HepG2 (cell line): ENCODE results near the gene NDE1. TPM values are rescaled to one million over a fixed set of nuclear protein-coding genes. Genes with fewer than 3 reads are reported as not detected.

Experiments used
- BRD4 ChIP-seq: sonication (generic); formaldehyde crosslinking; IDR thresholded peaks from 2 replicates; pipeline ENCODE4 v1.4.0; 2020; ENCODE audit warnings: missing genetic modification reagents
- CHD4 ChIP-seq: fragments of 200-600 bp; sonication (generic); IDR thresholded peaks from 2 replicates; pipeline ENCODE4 v1.7.0; 2017; ENCODE audit warnings: mild to moderate bottlenecking, low read length, borderline replicate concordance
- DNMT3B ChIP-seq: conservative IDR thresholded peaks from 2 replicates; pipeline ENCODE4 v1.6.1; 2016; ENCODE audit warnings: missing biosample characterization, control low read depth
- HNRNPUL1 ChIP-seq: fragments of 200-400 bp; formaldehyde crosslinking; IDR thresholded peaks from 2 replicates; pipeline ENCODE4 v1.6.1; 2017; ENCODE audit warnings: low read depth, mild to moderate bottlenecking, low read length, moderate library complexity
- JUND ChIP-seq: sonication (generic); formaldehyde crosslinking; IDR thresholded peaks from 2 replicates; pipeline ENCODE4 v1.8.0; 2022; ENCODE audit warnings: mild to moderate bottlenecking, missing genetic modification reagents
- PLRG1 ChIP-seq: fragments of 450-650 bp; conservative IDR thresholded peaks from 2 replicates; pipeline ENCODE4 v1.6.1; 2016
- RAD21 ChIP-seq: fragments of 450-650 bp; formaldehyde crosslinking; IDR thresholded peaks from 2 replicates; pipeline ENCODE4 v1.5.0; 2020; ENCODE audit warnings: mild to moderate bottlenecking
- REL ChIP-seq: sonication (generic); formaldehyde crosslinking; conservative IDR thresholded peaks from 2 replicates; pipeline ENCODE4 v1.8.0; 2022; ENCODE audit warnings: mild to moderate bottlenecking, missing genetic modification reagents, moderate library complexity
- SIX1 ChIP-seq: sonication (generic); formaldehyde crosslinking; IDR thresholded peaks from 2 replicates; pipeline ENCODE4 v1.4.0; 2020; ENCODE audit warnings: missing genetic modification reagents, borderline replicate concordance
- SKI ChIP-seq: fragments of 450-650 bp; IDR thresholded peaks from one replicate; pipeline ENCODE4 v1.6.1; 2018; ENCODE audit warnings: mild to moderate bottlenecking; ENCODE audit not compliant: partially characterized antibody
- TP53 ChIP-seq: sonication (generic); formaldehyde crosslinking; conservative IDR thresholded peaks from 2 replicates; pipeline ENCODE4 v1.4.0; 2020; ENCODE audit warnings: missing genetic modification reagents
- ZNF570 ChIP-seq: sonication (generic); formaldehyde crosslinking; IDR thresholded peaks from 2 replicates; pipeline ENCODE4 v1.4.0; 2020; ENCODE audit warnings: mild to moderate bottlenecking, missing genetic modification reagents, borderline replicate concordance
- ZZZ3 ChIP-seq: sonication (generic); formaldehyde crosslinking; IDR thresholded peaks from 2 replicates; pipeline ENCODE4 v1.4.0; 2020; ENCODE audit warnings: missing genetic modification reagents, mild to moderate bottlenecking, borderline replicate concordance
- polyA plus RNA-seq, 8 experiments: library from polyadenylated mRNA; depleted of rRNA in 3 of 8; stranded (reverse) in 7 of 8; unstranded in 1 of 8; fragments of >200 nt; fragmentation: Illumina TruSeq in 4 of 8; extraction: Trizol in 4 of 8; gene quantifications; 2 replicates each; pipeline versions ENCODE4 v1.2.1 to v1.2.3, GENCODE V29; 2011 to 2016; ENCODE audit warnings: low read depth in 4 of 8, missing spikeins in 1 of 8, mixed read lengths in 1 of 8; ENCODE audit not compliant: insufficient read depth in 1 of 8
- total RNA-seq, 5 experiments: library from RNA; depleted of rRNA; stranded (reverse); fragments of >200 nt; fragmentation: Illumina TruSeq; extraction: Trizol; gene quantifications; 2 replicates each; pipeline ENCODE4 v1.2.3, GENCODE V29; 2016; ENCODE audit warnings: low read depth in 1 of 5
- TF ChIP-seq, protein P1 (sequence below), 2 experiments: sonication (generic) in 1 of 2; formaldehyde crosslinking in 1 of 2; IDR thresholded peaks; 2 replicates each; pipeline versions ENCODE4 v1.4.0 to v1.6.1; 2018 to 2020; ENCODE audit warnings: missing genetic modification reagents in 2 of 2, borderline replicate concordance in 1 of 2, low read depth in 1 of 2, mild to moderate bottlenecking in 1 of 2, missing biosample characterization in 1 of 2
- TF ChIP-seq, protein P2 (sequence below): sonication (generic); formaldehyde crosslinking; IDR thresholded peaks from 2 replicates; pipeline ENCODE4 v1.4.0; 2020; ENCODE audit warnings: mild to moderate bottlenecking, low read depth, missing genetic modification reagents
- TF ChIP-seq, protein P3 (sequence below): IDR thresholded peaks from 2 replicates; pipeline ENCODE4 v1.4.0; 2020; ENCODE audit warnings: mild to moderate bottlenecking, missing genetic modification reagents

The NDE1 gene
- total and polyA plus RNA-seq, 2 of the 13 experiments (the other 11 are each of a cell fraction or from before 2014, with no cell fraction given), result 40.9 to 72.5 TPM

DNA sequence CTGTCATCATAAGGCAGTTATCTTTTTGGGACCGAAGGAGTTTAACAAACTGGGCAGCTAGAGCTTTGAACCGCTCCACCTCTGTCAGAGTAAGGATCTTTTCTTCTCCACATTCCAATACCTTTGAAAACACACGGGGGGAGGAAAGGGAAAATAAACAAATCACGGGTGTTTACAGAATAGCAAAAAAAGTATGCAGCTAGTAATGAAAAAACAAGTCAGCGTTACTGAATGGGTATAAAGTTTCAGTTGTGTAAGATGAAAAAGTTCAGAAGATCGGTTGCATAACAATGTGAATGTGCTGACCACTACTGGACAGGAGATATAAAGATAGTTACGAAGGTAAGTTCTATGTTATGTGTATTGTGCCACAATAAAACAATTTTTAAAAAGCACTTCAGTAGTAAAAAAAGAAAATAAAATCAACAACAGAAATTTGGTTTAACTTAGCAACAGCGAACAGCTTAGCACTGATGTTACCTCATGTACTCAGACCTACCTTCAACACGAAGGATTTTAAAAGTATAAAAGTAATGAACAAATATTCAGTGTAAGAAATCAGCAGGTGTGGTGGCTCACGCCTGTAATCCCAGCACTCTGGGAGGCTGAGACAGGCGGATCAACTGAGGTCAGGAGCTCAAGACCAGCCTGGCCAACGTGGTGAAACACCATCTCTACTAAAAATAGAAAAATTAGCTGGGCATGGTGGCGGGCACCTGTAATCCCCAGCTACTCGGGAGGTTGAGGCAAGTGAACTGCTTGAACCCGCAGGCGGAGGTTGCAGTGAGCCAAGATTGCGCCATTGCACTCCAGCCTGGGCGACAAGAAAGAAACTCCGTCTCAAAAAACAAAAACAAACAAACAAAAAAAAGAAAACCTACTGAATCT is 41.4 kb upstream of the NDE1 start (continued):
- no peak for TF ChIP-seq CHD4
- no peak for TF ChIP-seq RAD21 (CRISPR knock-in tag)
- no peak for TF ChIP-seq BRD4
- TF ChIP-seq PLRG1, result no peak
- TF ChIP-seq, protein P1, sequence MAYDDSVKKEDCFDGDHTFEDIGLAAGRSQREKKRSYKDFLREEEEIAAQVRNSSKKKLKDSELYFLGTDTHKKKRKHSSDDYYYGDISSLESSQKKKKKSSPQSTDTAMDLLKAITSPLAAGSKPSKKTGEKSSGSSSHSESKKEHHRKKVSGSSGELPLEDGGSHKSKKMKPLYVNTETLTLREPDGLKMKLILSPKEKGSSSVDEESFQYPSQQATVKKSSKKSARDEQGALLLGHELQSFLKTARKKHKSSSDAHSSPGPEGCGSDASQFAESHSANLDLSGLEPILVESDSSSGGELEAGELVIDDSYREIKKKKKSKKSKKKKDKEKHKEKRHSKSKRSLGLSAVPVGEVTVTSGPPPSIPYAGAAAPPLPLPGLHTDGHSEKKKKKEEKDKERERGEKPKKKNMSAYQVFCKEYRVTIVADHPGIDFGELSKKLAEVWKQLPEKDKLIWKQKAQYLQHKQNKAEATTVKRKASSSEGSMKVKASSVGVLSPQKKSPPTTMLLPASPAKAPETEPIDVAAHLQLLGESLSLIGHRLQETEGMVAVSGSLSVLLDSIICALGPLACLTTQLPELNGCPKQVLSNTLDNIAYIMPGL (CRISPR knock-in tag; IDR thresholded peaks at IDR 0.05; ENCODE audit: borderline replicate concordance in 1 of 2, low read depth in 1 of 2), result peak in 1 of 2 experiments; percentile 53; a peak in 2 of 4 replicates
- TF ChIP-seq REL (CRISPR knock-in tag), result no peak
- no peak for TF ChIP-seq HNRNPUL1
- peak; percentile 92 for TF ChIP-seq DNMT3B (CRISPR knock-in tag)
- TF ChIP-seq TP53, result 0 out of 2 replicates have a peak, but pooled peaks have one; percentile 49
- no peak for TF ChIP-seq ZZZ3
- TF ChIP-seq JUND (CRISPR knock-in tag), result no peak
- TF ChIP-seq SKI, result peak; percentile 24
- TF ChIP-seq, protein P2, sequence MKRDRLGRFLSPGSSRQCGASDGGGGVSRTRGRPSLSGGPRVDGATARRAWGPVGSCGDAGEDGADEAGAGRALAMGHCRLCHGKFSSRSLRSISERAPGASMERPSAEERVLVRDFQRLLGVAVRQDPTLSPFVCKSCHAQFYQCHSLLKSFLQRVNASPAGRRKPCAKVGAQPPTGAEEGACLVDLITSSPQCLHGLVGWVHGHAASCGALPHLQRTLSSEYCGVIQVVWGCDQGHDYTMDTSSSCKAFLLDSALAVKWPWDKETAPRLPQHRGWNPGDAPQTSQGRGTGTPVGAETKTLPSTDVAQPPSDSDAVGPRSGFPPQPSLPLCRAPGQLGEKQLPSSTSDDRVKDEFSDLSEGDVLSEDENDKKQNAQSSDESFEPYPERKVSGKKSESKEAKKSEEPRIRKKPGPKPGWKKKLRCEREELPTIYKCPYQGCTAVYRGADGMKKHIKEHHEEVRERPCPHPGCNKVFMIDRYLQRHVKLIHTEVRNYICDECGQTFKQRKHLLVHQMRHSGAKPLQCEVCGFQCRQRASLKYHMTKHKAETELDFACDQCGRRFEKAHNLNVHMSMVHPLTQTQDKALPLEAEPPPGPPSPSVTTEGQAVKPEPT (CRISPR knock-in tag), result no peak
- no peak for TF ChIP-seq ZNF570 (CRISPR knock-in tag)
- peak; percentile 100 for TF ChIP-seq SIX1 (CRISPR knock-in tag)
- TF ChIP-seq, protein P3, sequence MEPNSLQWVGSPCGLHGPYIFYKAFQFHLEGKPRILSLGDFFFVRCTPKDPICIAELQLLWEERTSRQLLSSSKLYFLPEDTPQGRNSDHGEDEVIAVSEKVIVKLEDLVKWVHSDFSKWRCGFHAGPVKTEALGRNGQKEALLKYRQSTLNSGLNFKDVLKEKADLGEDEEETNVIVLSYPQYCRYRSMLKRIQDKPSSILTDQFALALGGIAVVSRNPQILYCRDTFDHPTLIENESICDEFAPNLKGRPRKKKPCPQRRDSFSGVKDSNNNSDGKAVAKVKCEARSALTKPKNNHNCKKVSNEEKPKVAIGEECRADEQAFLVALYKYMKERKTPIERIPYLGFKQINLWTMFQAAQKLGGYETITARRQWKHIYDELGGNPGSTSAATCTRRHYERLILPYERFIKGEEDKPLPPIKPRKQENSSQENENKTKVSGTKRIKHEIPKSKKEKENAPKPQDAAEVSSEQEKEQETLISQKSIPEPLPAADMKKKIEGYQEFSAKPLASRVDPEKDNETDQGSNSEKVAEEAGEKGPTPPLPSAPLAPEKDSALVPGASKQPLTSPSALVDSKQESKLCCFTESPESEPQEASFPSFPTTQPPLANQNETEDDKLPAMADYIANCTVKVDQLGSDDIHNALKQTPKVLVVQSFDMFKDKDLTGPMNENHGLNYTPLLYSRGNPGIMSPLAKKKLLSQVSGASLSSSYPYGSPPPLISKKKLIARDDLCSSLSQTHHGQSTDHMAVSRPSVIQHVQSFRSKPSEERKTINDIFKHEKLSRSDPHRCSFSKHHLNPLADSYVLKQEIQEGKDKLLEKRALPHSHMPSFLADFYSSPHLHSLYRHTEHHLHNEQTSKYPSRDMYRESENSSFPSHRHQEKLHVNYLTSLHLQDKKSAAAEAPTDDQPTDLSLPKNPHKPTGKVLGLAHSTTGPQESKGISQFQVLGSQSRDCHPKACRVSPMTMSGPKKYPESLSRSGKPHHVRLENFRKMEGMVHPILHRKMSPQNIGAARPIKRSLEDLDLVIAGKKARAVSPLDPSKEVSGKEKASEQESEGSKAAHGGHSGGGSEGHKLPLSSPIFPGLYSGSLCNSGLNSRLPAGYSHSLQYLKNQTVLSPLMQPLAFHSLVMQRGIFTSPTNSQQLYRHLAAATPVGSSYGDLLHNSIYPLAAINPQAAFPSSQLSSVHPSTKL (CRISPR knock-in tag), result peak; percentile 97
